Endothelial cell of umbilical vein (primary cell): ENCODE results near the gene ZNF341. TPM values are rescaled to one million over a fixed set of nuclear protein-coding genes. Genes with fewer than 3 reads are reported as not detected.
A peak's percentile ranks its signal among the peaks of the same experiment; 100 is the strongest.

Experiments used
- BruUV-seq: library from RNA; stranded (reverse); fragments of 400-500 nt; replicated peaks from 2 replicates; lab custom pipeline; 2021; lab: Mats Ljungman, UMichigan
- CTCF ChIA-PET: fragments of 300-600, 350-600 bp; sonication (Branson Sonifier 250); formaldehyde crosslinking; loops from one replicate; lab custom pipeline; 2021; ENCODE audit warnings: antibody characterized with exemption, inconsistent platforms; lab: Charles Lee
- POLR2A ChIA-PET: fragments of 300-600, 350-600 bp; sonication (Branson Sonifier 250); formaldehyde crosslinking; loops from one replicate; lab custom pipeline; 2021; ENCODE audit warnings: antibody characterized with exemption, inconsistent platforms; lab: Charles Lee
- DNase-seq: peaks from one replicate; pipeline ENCODE4 v3.0.0-alpha.2; 2011; ENCODE audit warnings: low read depth, low spot score
- FAIRE-seq: peaks from 2 replicates; lab custom pipeline; 2011; peaks lifted over from hg19 to GRCh38; lab: Jason Lieb, UNC
- H2AFZ ChIP-seq: 2 replicates; pipeline ENCODE4 v1.6.0; 2012; ENCODE audit warnings: low read depth, low read length, control low read depth, inconsistent platforms
- H3K27ac ChIP-seq: 2 replicates; pipeline ENCODE4 v1.5.1; 2011; ENCODE audit warnings: low read depth, mild to moderate bottlenecking, control low read depth, low read length, moderate library complexity; ENCODE audit not compliant: insufficient read depth
- H3K27me3 ChIP-seq, 2 experiments: 2 replicates each; pipeline versions ENCODE4 v1.6.0 to v1.6.1; 2011; ENCODE audit warnings: low read length in 2 of 2, mixed read lengths in 1 of 2; ENCODE audit not compliant: control insufficient read depth in 2 of 2, insufficient read depth in 2 of 2
- H3K36me3 ChIP-seq, 2 experiments: 2 replicates in 1 of 2; 3 replicates in 1 of 2; pipeline ENCODE4 v1.5.1; 2011; ENCODE audit warnings: low read length in 2 of 2, mild to moderate bottlenecking in 1 of 2, moderate library complexity in 1 of 2; ENCODE audit not compliant: control insufficient read depth in 2 of 2, insufficient read depth in 2 of 2; ENCODE audit errors: extremely low read depth in 1 of 2
- H3K4me1 ChIP-seq: 3 replicates; pipeline ENCODE4 v1.5.1; 2011; ENCODE audit warnings: mild to moderate bottlenecking, low read length; ENCODE audit not compliant: control insufficient read depth, insufficient read depth; ENCODE audit errors: extremely low read depth
- H3K4me2 ChIP-seq: 2 replicates; pipeline ENCODE4 v1.6.1; 2011; ENCODE audit warnings: low read length, control low read depth, mixed read lengths; ENCODE audit not compliant: insufficient read depth
- H3K4me3 ChIP-seq, 3 experiments: fragments of 200-600 bp in 1 of 3; sonication (generic), shearing (Covaris generic) in 1 of 3; replicated peaks in 1 of 3; 2 replicates each; pipeline ENCODE4 v1.5.1; 2011 to 2016; ENCODE audit warnings: control low read depth in 3 of 3, low read length in 3 of 3, mild to moderate bottlenecking in 2 of 3, inconsistent platforms in 1 of 3, low read depth in 1 of 3, moderate library complexity in 1 of 3; ENCODE audit not compliant: insufficient read depth in 1 of 3
- H3K79me2 ChIP-seq: 2 replicates; pipeline ENCODE4 v1.6.0; 2012; ENCODE audit warnings: low read length, inconsistent platforms; ENCODE audit not compliant: control insufficient read depth, insufficient read depth
- H3K9ac ChIP-seq: replicated peaks from 2 replicates; pipeline ENCODE3; 2011; ENCODE audit warnings: low read length, control low read depth; ENCODE audit not compliant: insufficient read depth; ENCODE audit errors: extremely low read depth
- H3K9me1 ChIP-seq: replicated peaks from 3 replicates; pipeline ENCODE4 v1.6.0; 2011; ENCODE audit warnings: mild to moderate bottlenecking, low read length; ENCODE audit not compliant: control insufficient read depth, insufficient read depth; ENCODE audit errors: extremely low read depth
- H3K9me3 ChIP-seq: replicated peaks from 2 replicates; pipeline ENCODE4 v1.5.1; 2012; ENCODE audit warnings: low read length, inconsistent platforms; ENCODE audit not compliant: control insufficient read depth, insufficient read depth
- H4K20me1 ChIP-seq: replicated peaks from 2 replicates; pipeline ENCODE3; 2011; ENCODE audit warnings: mild to moderate bottlenecking, low read length; ENCODE audit not compliant: control insufficient read depth, insufficient read depth; ENCODE audit errors: extremely low read depth
- CTCF ChIP-seq, 2 donors: IDR thresholded peaks; 1 replicate in 1 of 2; 2 replicates in 1 of 2; pipeline ENCODE4 v1.5.1; 2011; ENCODE audit warnings: low read length in 2 of 2, mild to moderate bottlenecking in 2 of 2, moderate library complexity in 2 of 2, control low read depth in 1 of 2, inconsistent platforms in 1 of 2, low read depth in 1 of 2; ENCODE audit not compliant: insufficient read depth in 1 of 2; ENCODE audit errors: extremely low read depth in 1 of 2
- EZH2 ChIP-seq: IDR thresholded peaks from 2 replicates; pipeline ENCODE4 v1.6.1; 2012; ENCODE audit warnings: borderline replicate concordance, low read depth, mild to moderate bottlenecking, moderate library complexity, low read length, inconsistent platforms; ENCODE audit not compliant: severe bottlenecking
- FOS ChIP-seq: IDR thresholded peaks from 2 replicates; pipeline ENCODE4 v1.6.1; 2011; ENCODE audit warnings: mild to moderate bottlenecking, low read length, moderate library complexity, borderline replicate concordance; ENCODE audit not compliant: insufficient read depth
- GATA2 ChIP-seq: IDR thresholded peaks from 2 replicates; pipeline ENCODE4 v1.7.0; 2011; ENCODE audit warnings: low read depth, mild to moderate bottlenecking, moderate library complexity, mixed read lengths, low read length; ENCODE audit not compliant: insufficient read length, insufficient read depth
- JUN ChIP-seq: IDR thresholded peaks from 2 replicates; pipeline ENCODE4 v1.6.1; 2011; ENCODE audit warnings: borderline replicate concordance, low read depth; ENCODE audit not compliant: insufficient read length, insufficient read depth
- MAX ChIP-seq: IDR thresholded peaks from 2 replicates; pipeline ENCODE4 v1.6.1; 2011; ENCODE audit not compliant: insufficient read depth, insufficient read length
- MYC ChIP-seq: IDR thresholded peaks from one replicate; pipeline ENCODE4 v1.6.1; 2011; ENCODE audit warnings: mild to moderate bottlenecking, low read depth, low read length
- POLR2A ChIP-seq: IDR thresholded peaks from 2 replicates; pipeline ENCODE4 v1.6.1; 2012; ENCODE audit warnings: low read depth, mild to moderate bottlenecking, control low read depth, low read length
- POLR2AphosphoS5 ChIP-seq: IDR thresholded peaks from 2 replicates; pipeline ENCODE4 v1.6.1; 2012; ENCODE audit warnings: low read depth, mild to moderate bottlenecking, control low read depth, low read length, moderate library complexity; ENCODE audit not compliant: insufficient read depth
- dilution Hi-C: fragments of 300-500 bp; cut with MboI; formaldehyde crosslinking; loops from one replicate; pipeline ENCODE4 v1.15.0; 2019; ENCODE audit warnings: low sequenced_read_pairs; ENCODE audit not compliant: extremely low pct_ligation_motif_present
- intact Hi-C: fragments of 100-400 bp; cut with micrococcal nuclease; formaldehyde crosslinking; loops from one replicate; pipeline ENCODE4 v1.10.0; 2022
- polyA plus RNA-seq, 4 experiments: library from polyadenylated mRNA; depleted of rRNA in 3 of 4; stranded (reverse) in 3 of 4; unstranded in 1 of 4; fragments of >200 nt; gene quantifications; 2 replicates each; pipeline versions ENCODE4 v1.2.1 to v1.2.3, GENCODE V29; 2011 to 2012; ENCODE audit warnings: missing spikeins in 1 of 4
- total RNA-seq: library from RNA; stranded (reverse); gene quantifications from 2 replicates; pipeline ENCODE4 v1.2.3, GENCODE V29; 2021

The ZNF341 gene
- total and polyA plus RNA-seq, 2 donors (not counting 3 experiments of a cell fraction or from before 2014, with no cell fraction given), result 4.9 TPM

- Histone ChIP-seq H3K9ac (no peak overlapping the region), H3K4me3 (no peak overlapping the region), H3K4me2 (no peak overlapping the region), H2AFZ (no peak overlapping the region), H3K79me2 (no peaks in the 10 kb centered on the region), H3K9me1 (no peaks in the 10 kb centered on the region), H3K27ac (peak overlapping the region; percentile 97), H3K4me1 (peaks cover 53% of the 10 kb centered on the region), H3K36me3 (no peaks in the 10 kb centered on the region), H3K9me3 (no peaks in the 10 kb centered on the region), H4K20me1 (no peaks in the 10 kb centered on the region), H3K27me3 (no peaks in the 10 kb centered on the region)
- BruUV-seq, result no TSS peak
- TF ChIP-seq POLR2AphosphoS5 (no peak), GATA2 (peak; percentile 44), FOS (no peak)
- intact Hi-C loops (loop anchor here (1.0 kb wide), 4 partner anchors 58 to 279 kb away; partner anchors contain the start of genes E2F1 and RALY), dilution Hi-C loops (no loop called here)
- no peak for DNase-seq
- CTCF ChIA-PET, result interaction anchor here (0.7 to 2.0 kb wide), 6 partner anchors 21 to 323 kb away, joined by 3 to 11 read pairs (median 6); partner anchors contain the start of genes ACTL10, CHMP4B, EIF2S2 and ZNF341
- no peak for FAIRE-seq
- POLR2A ChIA-PET, result interaction anchor here (0.9 kb wide), 1 partner anchor 37 kb away, joined by 3 read pairs; no protein-coding TSS in a partner anchor
Observed at GRCh38 chr20:33789858-33790182, 58.0 kb downstream of the ZNF341 start.

GRCh38 chr20:33790566-33790965 lies 58.8 kb downstream of the ZNF341 start:
- TF ChIP-seq POLR2A (no peak), EZH2 (no peak), JUN (no peak), MYC (no peak), FOS (no peak), GATA2 (no peak), MAX (no peak), POLR2AphosphoS5 (no peak), CTCF (IDR thresholded peaks at IDR 0.05; ENCODE audit: extremely low read depth in 1 of 2, insufficient read depth in 1 of 2, low read depth in 1 of 2, low read length in 2 of 2) (no peak)
- BruUV-seq, result no TSS peak
- intact Hi-C loops, result no loop called here

More at GRCh38 chr20:33790566-33790965, 58.8 kb downstream of the ZNF341 start:
- H3K9ac ChIP-seq, result no peak overlapping the region
- no peaks in the 10 kb centered on the region for H4K20me1 ChIP-seq
- peaks cover 53% of the 10 kb centered on the region for H3K4me1 ChIP-seq
- no peaks in the 10 kb centered on the region for H3K9me3 ChIP-seq
- CTCF ChIA-PET, result no interaction called here
- no peaks in the 10 kb centered on the region for H3K9me1 ChIP-seq
- FAIRE-seq (no peak), DNase-seq (no peak)
- H3K27ac ChIP-seq, result peak overlapping the region; percentile 4
- no peak overlapping the region for H3K4me2 ChIP-seq
- H3K27me3 ChIP-seq, result no peaks in the 10 kb centered on the region
- no peaks in the 10 kb centered on the region for H3K79me2 ChIP-seq
- POLR2A ChIA-PET, result no interaction called here
- H2AFZ ChIP-seq, result no peak overlapping the region
- dilution Hi-C loops, result no loop called here
- no peak overlapping the region for H3K4me3 ChIP-seq
- no peaks in the 10 kb centered on the region for H3K36me3 ChIP-seq
